GM18517 (cell line): Measurements from ENCODE around the gene KCNK3.

ENCODE experiments used
- ATAC-seq: cut with Tn5 transposase; IDR thresholded peaks from one replicate; pipeline ENCODE4 v1.9.1; 2021; ENCODE audit warnings: mild to moderate bottlenecking, moderate library complexity; ENCODE audit not compliant: unreplicated experiment

Gene KCNK3

DNA sequence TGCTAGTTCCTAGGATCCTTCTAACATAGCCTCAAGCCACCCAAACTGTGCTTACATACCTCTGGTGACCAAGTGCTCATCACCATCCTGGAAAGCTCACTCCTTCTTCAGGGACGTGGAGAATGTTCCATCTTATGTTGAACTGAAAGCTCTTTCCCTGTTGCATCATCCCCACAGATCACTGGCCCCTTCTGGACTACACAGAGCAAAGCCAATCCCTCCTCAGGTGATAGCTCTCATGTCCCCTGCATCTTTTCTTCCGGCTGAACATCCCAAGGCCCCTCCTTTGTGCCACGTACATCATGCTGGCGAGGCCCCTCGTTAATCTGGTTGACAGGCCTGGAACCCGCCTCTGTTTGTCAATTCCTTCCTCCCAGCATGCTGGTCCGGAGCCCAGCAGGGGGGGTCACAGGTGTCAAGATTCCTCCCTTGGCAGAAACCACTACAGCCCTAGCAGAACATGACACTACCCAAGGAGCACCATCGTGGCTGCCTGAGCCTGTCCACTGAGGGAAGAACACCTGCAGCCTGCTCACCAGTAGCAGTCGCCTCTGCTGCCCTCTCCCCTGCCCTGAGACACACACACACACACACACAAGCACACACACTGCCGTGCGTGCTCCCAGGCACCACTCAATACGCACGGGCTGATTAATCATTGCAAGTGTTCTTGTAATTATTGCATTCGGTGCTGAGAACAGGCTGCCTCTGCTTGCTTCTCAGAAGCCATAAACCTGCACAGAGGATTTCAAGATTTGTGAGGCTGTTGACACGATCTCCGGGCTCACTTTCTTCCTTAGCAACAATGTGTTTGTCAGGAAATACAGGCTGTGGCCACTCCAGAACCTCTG lies 6.3 kb upstream of the KCNK3 start:
- ATAC-seq = no peak

DNA sequence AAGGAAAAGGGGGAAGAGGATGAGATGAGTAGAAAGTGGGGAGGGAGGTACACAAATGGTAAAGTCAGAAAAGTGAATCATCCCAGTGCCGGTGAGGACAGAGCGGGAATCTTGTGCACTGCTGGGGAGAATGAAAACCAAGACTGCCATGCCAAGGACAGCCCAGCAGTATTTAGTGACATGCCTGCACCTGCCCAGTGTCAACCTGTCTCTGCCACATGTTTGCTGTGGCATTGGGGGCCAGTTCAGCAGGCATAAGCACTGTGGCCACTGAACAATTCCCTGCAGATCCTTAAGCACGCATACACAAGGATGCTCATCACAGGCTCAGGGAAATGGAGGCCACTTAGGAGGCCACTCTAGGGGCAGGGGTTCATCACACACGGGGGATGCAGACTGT lies 5.2 kb upstream of the KCNK3 start:
- no peak for ATAC-seq

DNA sequence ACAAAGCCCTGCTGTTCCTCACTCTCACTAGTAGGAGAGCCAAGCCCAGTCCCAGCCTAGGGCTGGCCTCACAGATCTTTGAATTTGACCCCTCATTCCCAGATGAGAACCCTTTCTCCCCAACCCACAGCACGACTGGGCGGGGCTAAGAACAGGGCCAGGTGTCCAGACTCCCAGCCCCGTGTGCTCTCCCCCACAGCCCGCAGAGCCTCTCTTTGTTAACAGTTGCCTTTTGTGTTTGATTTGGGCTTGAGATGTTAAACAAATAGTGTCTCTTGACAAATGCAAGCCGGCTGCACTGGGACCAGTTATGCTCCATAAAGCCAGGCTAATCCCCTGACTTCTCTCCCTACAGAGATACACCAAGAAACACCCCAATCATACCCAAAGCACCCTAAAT lies 4.7 kb upstream of the KCNK3 start:
- ATAC-seq = no peak

DNA sequence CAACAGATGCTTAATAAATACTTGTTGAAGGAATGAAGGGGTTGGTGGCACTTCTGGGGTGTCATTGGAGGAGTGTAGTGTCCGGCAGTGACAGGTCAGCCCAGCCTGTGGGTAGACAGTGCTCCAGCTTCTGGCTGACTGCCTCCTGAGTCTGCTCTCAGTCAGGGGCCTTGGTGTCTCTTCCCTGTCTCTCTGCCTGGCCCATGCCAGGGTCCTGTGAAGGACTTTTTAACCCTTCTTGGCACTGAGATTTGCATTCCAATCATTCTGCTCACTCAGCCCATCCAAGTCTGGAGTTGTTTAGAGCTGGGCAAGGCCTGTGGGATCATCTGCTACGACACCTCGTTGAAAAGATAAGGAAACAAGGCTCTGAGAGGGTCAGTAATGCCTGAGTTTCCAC lies 1.4 kb upstream of the KCNK3 start:
- no peak for ATAC-seq

DNA sequence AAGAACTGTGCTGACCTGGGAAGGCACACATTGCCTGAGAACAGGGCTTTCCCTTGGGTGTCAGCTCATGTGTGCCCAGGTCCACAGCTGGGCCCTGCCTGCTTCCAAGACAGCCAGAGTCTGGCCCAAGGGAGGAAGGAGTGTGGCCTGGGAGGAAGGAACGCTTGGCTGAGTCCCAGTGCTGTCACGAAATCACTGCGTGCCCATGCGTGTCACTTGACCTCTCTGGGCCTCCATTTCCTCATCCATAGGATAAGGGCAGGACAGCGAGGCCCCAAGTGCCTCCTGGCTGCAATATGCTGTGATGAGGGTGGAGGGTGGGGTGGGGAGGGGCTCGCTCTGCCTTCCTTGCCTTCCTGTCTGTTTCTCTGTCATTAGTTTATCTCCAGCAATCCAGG lies 642 bp upstream of the KCNK3 start:
- no peak for ATAC-seq

DNA sequence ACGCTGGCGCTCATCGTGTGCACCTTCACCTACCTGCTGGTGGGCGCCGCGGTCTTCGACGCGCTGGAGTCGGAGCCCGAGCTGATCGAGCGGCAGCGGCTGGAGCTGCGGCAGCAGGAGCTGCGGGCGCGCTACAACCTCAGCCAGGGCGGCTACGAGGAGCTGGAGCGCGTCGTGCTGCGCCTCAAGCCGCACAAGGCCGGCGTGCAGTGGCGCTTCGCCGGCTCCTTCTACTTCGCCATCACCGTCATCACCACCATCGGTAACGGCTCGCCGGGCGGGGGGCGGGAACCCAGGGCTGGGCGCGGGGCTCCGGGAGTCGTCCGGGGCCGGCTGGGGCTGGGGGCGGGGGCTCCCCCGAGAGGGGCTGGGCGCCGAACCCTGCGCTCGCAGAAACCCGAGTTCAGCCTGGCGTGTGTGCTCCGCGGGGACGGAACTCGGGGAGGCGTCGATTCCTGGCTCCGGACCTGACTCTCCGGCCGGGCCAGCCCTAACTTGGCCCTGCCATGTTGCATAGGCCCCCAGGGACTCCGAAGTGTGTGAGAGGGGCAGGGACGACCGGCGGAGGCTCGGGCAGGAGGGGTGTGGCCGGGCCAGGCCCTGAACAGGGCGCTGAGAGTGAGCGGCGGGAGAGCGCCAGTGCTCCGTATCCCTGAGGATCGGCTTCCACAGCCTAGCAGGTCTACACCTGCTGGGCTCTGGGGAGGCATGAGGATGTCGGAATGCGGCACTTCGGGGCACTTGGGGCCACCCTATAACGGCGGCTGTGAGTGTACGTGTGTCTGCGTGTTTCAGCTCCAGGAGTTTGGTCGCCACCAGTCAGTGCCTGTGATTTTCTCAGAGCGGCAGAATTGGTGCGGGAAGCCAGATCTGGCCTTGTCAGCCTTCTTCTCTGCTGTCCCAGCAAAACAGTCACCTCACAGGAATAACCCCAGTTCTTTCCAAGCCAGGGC lies 651 bp downstream of the KCNK3 start:
- no peak for ATAC-seq

GRCh38 chr2:26694001-26694400 lies 1.5 kb downstream of the KCNK3 start:
- no peak for ATAC-seq

- no peak for ATAC-seq
These were observed 3.9 kb downstream of the KCNK3 start for GRCh38 chr2:26696351-26696816.

GRCh38 chr2:26697425-26697824 lies 4.9 kb downstream of the KCNK3 start:
- no peak for ATAC-seq

GRCh38 chr2:26699295-26699694 lies 6.8 kb downstream of the KCNK3 start:
- no peak for ATAC-seq

- ATAC-seq = no peak
These were observed 7.6 kb downstream of the KCNK3 start for GRCh38 chr2:26700078-26700477.

DNA sequence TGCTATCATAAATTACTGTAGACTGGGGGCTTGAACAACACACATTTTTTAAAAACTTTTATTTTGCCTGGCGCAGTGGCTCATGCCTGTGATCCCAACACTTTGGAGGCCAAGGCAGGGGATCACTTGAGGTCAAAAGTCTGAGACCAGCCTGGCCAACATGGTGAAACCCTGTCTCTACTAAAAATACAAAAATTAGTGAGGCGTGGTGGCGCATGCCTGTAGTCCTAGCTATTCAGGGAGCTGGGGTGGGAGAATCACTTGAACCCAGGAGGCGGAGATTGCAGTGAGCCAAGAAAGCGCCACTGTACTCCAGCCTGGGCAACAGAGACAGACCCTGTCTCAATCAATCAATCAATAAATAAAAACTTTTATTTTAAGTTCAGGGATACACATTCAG lies 9.1 kb downstream of the KCNK3 start:
- no peak for ATAC-seq

- no peak for ATAC-seq
These were observed 9.5 kb downstream of the KCNK3 start for GRCh38 chr2:26702025-26702424.

- ATAC-seq = no peak
These were observed 12.0 kb downstream of the KCNK3 start for GRCh38 chr2:26704441-26704977.

- ATAC-seq = no peak
These were observed 12.6 kb downstream of the KCNK3 start for GRCh38 chr2:26705126-26705525.

DNA sequence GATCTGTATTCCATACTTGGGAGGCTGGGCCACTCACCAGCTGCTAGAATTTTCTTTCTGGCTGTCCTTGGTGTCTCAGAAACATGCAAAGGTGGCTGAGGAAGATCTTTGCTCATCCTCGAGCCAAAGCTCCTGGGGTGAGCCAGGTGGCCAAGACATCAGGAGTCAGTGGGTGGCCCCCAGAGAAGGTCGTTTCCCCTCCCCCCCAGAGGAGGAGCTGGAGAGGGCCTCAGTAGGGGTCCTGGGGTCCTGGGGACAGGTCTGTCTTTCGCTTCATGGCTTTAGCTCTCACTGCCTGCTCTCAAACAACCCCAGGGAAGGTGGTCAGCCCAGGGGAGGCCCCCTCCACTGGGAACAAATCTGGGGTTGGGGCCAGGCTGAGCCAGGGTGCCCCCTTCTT lies 13.6 kb downstream of the KCNK3 start:
- no peak for ATAC-seq

DNA sequence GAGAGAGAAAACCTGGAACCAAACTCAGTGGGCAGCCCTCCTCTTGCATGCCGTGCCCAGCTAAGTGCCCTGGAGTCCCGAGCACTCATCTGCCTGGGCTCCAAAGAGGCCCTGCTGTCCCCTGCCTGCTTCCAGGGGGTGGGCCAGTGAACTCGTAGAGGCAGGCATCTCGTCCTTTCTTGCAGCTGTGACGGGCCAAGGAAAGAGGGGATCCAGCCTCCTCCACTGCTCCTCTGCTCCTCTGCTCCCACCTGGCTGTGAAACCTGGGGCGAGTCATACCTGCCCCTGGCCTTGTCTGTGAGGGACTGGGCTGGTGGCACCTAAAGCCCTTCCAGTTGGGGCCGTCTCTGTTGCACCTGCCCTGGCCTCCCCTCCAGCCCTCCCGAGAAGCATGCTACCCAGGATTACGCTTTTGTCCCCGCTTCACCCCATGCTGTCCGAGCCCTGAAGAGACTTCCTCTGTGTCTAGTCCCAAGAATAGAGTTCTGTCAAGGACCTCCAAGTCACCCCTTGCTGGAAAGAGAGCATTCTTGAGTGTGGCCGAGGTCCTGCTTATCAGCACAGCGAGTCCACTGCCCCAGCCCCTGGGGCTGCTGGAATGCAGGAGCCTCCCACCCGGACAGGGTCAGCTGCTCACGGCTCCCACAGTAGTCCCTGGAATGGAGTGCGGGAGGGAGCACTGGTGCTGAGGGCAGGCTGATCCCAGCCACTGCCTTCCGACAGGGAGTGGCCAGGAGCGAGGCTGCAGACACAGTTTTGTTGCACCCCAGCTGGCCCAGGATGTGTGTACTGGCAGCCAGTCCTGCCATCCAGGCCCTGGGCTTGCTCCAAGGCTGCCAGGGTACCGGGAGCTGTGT lies 14.3 kb downstream of the KCNK3 start:
- ATAC-seq = no peak

DNA sequence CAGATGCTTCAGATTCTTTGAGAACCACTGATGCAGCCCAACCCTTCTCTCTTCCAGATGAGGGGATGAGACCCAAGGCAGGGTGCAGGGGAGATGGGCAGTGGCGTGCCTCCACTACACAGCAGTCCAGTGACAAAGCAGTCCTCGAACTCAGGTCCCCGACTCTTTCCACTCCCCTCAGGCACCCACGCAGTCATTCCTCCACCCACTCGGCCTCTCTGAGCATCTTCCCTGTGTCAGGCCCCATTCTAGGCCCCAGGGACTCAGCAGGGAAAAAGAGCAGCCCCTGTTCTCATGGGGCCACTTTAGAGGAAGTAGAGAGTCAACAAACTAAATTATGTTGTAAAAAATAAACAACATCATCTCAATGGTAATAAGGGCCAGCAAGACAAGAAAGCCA lies 15.2 kb downstream of the KCNK3 start:
- ATAC-seq = no peak

GRCh38 chr2:26708457-26708856 lies 15.9 kb downstream of the KCNK3 start:
- ATAC-seq = no peak

- no peak for ATAC-seq
These were observed 17.0 kb downstream of the KCNK3 start for GRCh38 chr2:26709323-26710110.
